ENCODE data around the gene MTERF2.
"Not testable (repeated sequence)": the region's sequence is repeated elsewhere in the genome, so short reads cannot be mapped to it uniquely, and the experiment has no call there.

MTERF2 gene

GRCh38 chr12:106999446-106999845 lies 12.5 kb upstream of the MTERF2 start:
- H3K79me2 ChIP-seq (ENCODE audit: control insufficient read depth, low read length): no peaks in the 10 kb centered on the region
- H3F3A ChIP-seq (ENCODE audit: control insufficient read depth, insufficient read depth): no peaks in the 10 kb centered on the region
- no peak for TF ChIP-seq EZH2phosphoT487 (IDR thresholded peaks at IDR 0.05; ENCODE audit: borderline replicate concordance, low read length)
- TF ChIP-seq CTCF (IDR thresholded peaks at IDR 0.05; ENCODE audit: low read depth, low read length, poor library complexity, severe bottlenecking): no peak

GRCh38 chr12:106997916-106998315 lies 11.0 kb upstream of the MTERF2 start:
- no peaks in the 10 kb centered on the region for H4K20me1 ChIP-seq (ENCODE audit: control insufficient read depth, insufficient read depth, low read depth, low read length)
- no peaks in the 10 kb centered on the region for H3K9me2 ChIP-seq (replicated peaks; ENCODE audit: control insufficient read depth, low read length)
- peaks cover 17% of the 10 kb centered on the region for H3K27me3 ChIP-seq (ENCODE audit: control insufficient read depth, low read length)
- H3K9me3 ChIP-seq (ENCODE audit: control insufficient read depth, insufficient read depth, low read length): no peaks in the 10 kb centered on the region
- H3K79me2 ChIP-seq (ENCODE audit: control insufficient read depth, low read length): no peaks in the 10 kb centered on the region
- H3F3A ChIP-seq (ENCODE audit: control insufficient read depth, insufficient read depth): no peaks in the 10 kb centered on the region
- H3K4me2 ChIP-seq (ENCODE audit: low read length): no peak overlapping the region
- H3K4me3 ChIP-seq (ENCODE audit: low read length): no peak overlapping the region
- no peak for TF ChIP-seq CTCF (IDR thresholded peaks at IDR 0.05; ENCODE audit: low read depth, low read length, poor library complexity, severe bottlenecking)
- TF ChIP-seq EZH2phosphoT487 (IDR thresholded peaks at IDR 0.05; ENCODE audit: borderline replicate concordance, low read length): no peak
- H3K27ac ChIP-seq (ENCODE audit: low read depth, low read length): no peak overlapping the region
- H3K4me1 ChIP-seq (ENCODE audit: control insufficient read depth, low read length): no peaks in the 10 kb centered on the region
- H3K36me3 ChIP-seq (ENCODE audit: control insufficient read depth, low read length): no peaks in the 10 kb centered on the region

More at GRCh38 chr12:106999446-106999845, 12.5 kb upstream of the MTERF2 start:
- Histone ChIP-seq H3K9me3 (ENCODE audit: control insufficient read depth, insufficient read depth, low read length) (no peaks in the 10 kb centered on the region), H4K20me1 (ENCODE audit: control insufficient read depth, insufficient read depth, low read depth, low read length) (no peaks in the 10 kb centered on the region), H3K36me3 (ENCODE audit: control insufficient read depth, low read length) (no peaks in the 10 kb centered on the region), H3K27ac (ENCODE audit: low read depth, low read length) (no peak overlapping the region), H3K4me3 (ENCODE audit: low read length) (no peak overlapping the region), H3K27me3 (ENCODE audit: control insufficient read depth, low read length) (peaks cover 12% of the 10 kb centered on the region), H3K4me2 (ENCODE audit: low read length) (no peak overlapping the region), H3K4me1 (ENCODE audit: control insufficient read depth, low read length) (no peaks in the 10 kb centered on the region), H3K9me2 (replicated peaks; ENCODE audit: control insufficient read depth, low read length) (no peaks in the 10 kb centered on the region)

GRCh38 chr12:106996102-106996501 lies 9.2 kb upstream of the MTERF2 start:
- not testable (repeated sequence) for H3K4me3 ChIP-seq (ENCODE audit: low read length); H3K27ac ChIP-seq (ENCODE audit: low read depth, low read length); H3K4me1 ChIP-seq (ENCODE audit: control insufficient read depth, low read length); H3K9me2 ChIP-seq (replicated peaks; ENCODE audit: control insufficient read depth, low read length); H3K9me3 ChIP-seq (ENCODE audit: control insufficient read depth, insufficient read depth, low read length); H4K20me1 ChIP-seq (ENCODE audit: control insufficient read depth, insufficient read depth, low read depth, low read length); H3F3A ChIP-seq (ENCODE audit: control insufficient read depth, insufficient read depth); H3K4me2 ChIP-seq (ENCODE audit: low read length); H3K79me2 ChIP-seq (ENCODE audit: control insufficient read depth, low read length); H3K36me3 ChIP-seq (ENCODE audit: control insufficient read depth, low read length)
- H3K27me3 ChIP-seq (ENCODE audit: control insufficient read depth, low read length): peaks cover 17% of the 10 kb centered on the region

GRCh38 chr12:106994579-106995220 lies 7.8 kb upstream of the MTERF2 start:
- TF ChIP-seq EZH2phosphoT487 (IDR thresholded peaks at IDR 0.05; ENCODE audit: borderline replicate concordance, low read length): no peak
- no peak for TF ChIP-seq CTCF (IDR thresholded peaks at IDR 0.05; ENCODE audit: low read depth, low read length, poor library complexity, severe bottlenecking)
- H3K4me1 ChIP-seq (ENCODE audit: control insufficient read depth, low read length): no peaks in the 10 kb centered on the region
- no peaks in the 10 kb centered on the region for H3K9me2 ChIP-seq (replicated peaks; ENCODE audit: control insufficient read depth, low read length)
- no peak overlapping the region for H3K27ac ChIP-seq (ENCODE audit: low read depth, low read length)
- no peaks in the 10 kb centered on the region for H3K9me3 ChIP-seq (ENCODE audit: control insufficient read depth, insufficient read depth, low read length)
- peaks cover 17% of the 10 kb centered on the region for H3K27me3 ChIP-seq (ENCODE audit: control insufficient read depth, low read length)
- H3K4me2 ChIP-seq (ENCODE audit: low read length): no peak overlapping the region
- H3K79me2 ChIP-seq (ENCODE audit: control insufficient read depth, low read length): no peaks in the 10 kb centered on the region
- H3K36me3 ChIP-seq (ENCODE audit: control insufficient read depth, low read length): no peaks in the 10 kb centered on the region
- H4K20me1 ChIP-seq (ENCODE audit: control insufficient read depth, insufficient read depth, low read depth, low read length): no peaks in the 10 kb centered on the region
- H3K4me3 ChIP-seq (ENCODE audit: low read length): no peak overlapping the region
- H3F3A ChIP-seq (ENCODE audit: control insufficient read depth, insufficient read depth): no peaks in the 10 kb centered on the region

Measured in DOHH2 (cell line).